ENCODE measurements around the gene FARS2.

The FARS2 gene

GRCh38 chr6:5314191-5314865, 53.0 kb downstream of the FARS2 start:
- TF ChIP-seq CTCF (IDR thresholded peaks at IDR 0.05; ENCODE audit: low read length, missing control alignments), result no peak
- H3K4me3 ChIP-seq (replicated peaks; ENCODE audit: low read depth, low read length), result no peak overlapping the region
- DNase-seq (ENCODE audit: low read depth), result no peak

GRCh38 chr6:5315881-5316280, 54.6 kb downstream of the FARS2 start:
- H3K4me3 ChIP-seq (replicated peaks; ENCODE audit: low read depth, low read length), result no peak overlapping the region
- DNase-seq (ENCODE audit: low read depth), result no peak
- no peak for TF ChIP-seq CTCF (IDR thresholded peaks at IDR 0.05; ENCODE audit: low read length, missing control alignments)

- no peak overlapping the region for H3K4me3 ChIP-seq (replicated peaks; ENCODE audit: low read depth, low read length)
- TF ChIP-seq CTCF (IDR thresholded peaks at IDR 0.05; ENCODE audit: low read length, missing control alignments), result no peak
- no peak for DNase-seq (ENCODE audit: low read depth)
Measured at GRCh38 chr6:5316951-5317350, 55.6 kb downstream of the FARS2 start.

- no peak for TF ChIP-seq CTCF (IDR thresholded peaks at IDR 0.05; ENCODE audit: low read length, missing control alignments)
- DNase-seq (ENCODE audit: low read depth), result no peak
- H3K4me3 ChIP-seq (replicated peaks; ENCODE audit: low read depth, low read length), result no peak overlapping the region
Measured at GRCh38 chr6:5318617-5319272, 57.4 kb downstream of the FARS2 start.

GRCh38 chr6:5323979-5324378, 62.7 kb downstream of the FARS2 start:
- DNase-seq (ENCODE audit: low read depth), result no peak
- H3K4me3 ChIP-seq (replicated peaks; ENCODE audit: low read depth, low read length), result no peak overlapping the region
- TF ChIP-seq CTCF (IDR thresholded peaks at IDR 0.05; ENCODE audit: low read length, missing control alignments), result no peak

- H3K4me3 ChIP-seq (replicated peaks; ENCODE audit: low read depth, low read length), result no peak overlapping the region
- DNase-seq (ENCODE audit: low read depth), result no peak
- no peak for TF ChIP-seq CTCF (IDR thresholded peaks at IDR 0.05; ENCODE audit: low read length, missing control alignments)
Measured at GRCh38 chr6:5325173-5325572, 63.9 kb downstream of the FARS2 start.

Data from fibroblast of pulmonary artery (primary cell).